Measurements from ENCODE around the gene KIAA2012.

Gene KIAA2012

GRCh38 chr2:202099515-202099914 is 26.5 kb downstream of the KIAA2012 start:
- TF ChIP-seq CSDC2 (CRISPR knock-in tag; IDR thresholded peaks at IDR 0.05) (no peak), TOX (CRISPR knock-in tag; IDR thresholded peaks at IDR 0.05; ENCODE audit: borderline replicate concordance) (no peak), CSRNP3 (CRISPR knock-in tag; IDR thresholded peaks at IDR 0.05) (no peak), PATZ1 (CRISPR knock-in tag; IDR thresholded peaks at IDR 0.05; ENCODE audit: borderline replicate concordance) (no peak), RARB (CRISPR knock-in tag; IDR thresholded peaks at IDR 0.05) (no peak), BACH2 (CRISPR knock-in tag; IDR thresholded peaks at IDR 0.05; ENCODE audit: borderline replicate concordance) (no peak), TCF4 (CRISPR knock-in tag; IDR thresholded peaks at IDR 0.05; ENCODE audit: borderline replicate concordance) (no peak), ZFP30 (CRISPR knock-in tag; IDR thresholded peaks at IDR 0.05) (no peak), ZNF70 (CRISPR knock-in tag; IDR thresholded peaks at IDR 0.05) (no peak), CREB5 (CRISPR knock-in tag; IDR thresholded peaks at IDR 0.05; ENCODE audit: low read depth) (no peak)
- no peak for ATAC-seq

- no peak for ATAC-seq
- TF ChIP-seq ZC3H10 (CRISPR knock-in tag; IDR thresholded peaks at IDR 0.05) (no peak), BACH2 (CRISPR knock-in tag; IDR thresholded peaks at IDR 0.05; ENCODE audit: borderline replicate concordance) (no peak), PPARA (CRISPR knock-in tag; IDR thresholded peaks at IDR 0.05; ENCODE audit: borderline replicate concordance) (no peak), ESRRG (CRISPR knock-in tag; IDR thresholded peaks at IDR 0.05) (no peak), ZFP30 (CRISPR knock-in tag; IDR thresholded peaks at IDR 0.05) (no peak), TOX (CRISPR knock-in tag; IDR thresholded peaks at IDR 0.05; ENCODE audit: borderline replicate concordance) (no peak), TSHZ2 (CRISPR knock-in tag; IDR thresholded peaks at IDR 0.05) (no peak), ZNF565 (CRISPR knock-in tag; conservative IDR thresholded peaks at IDR 0.05; ENCODE audit: low read depth) (no peak), ISL1 (CRISPR knock-in tag; IDR thresholded peaks at IDR 0.05) (no peak), POU6F1 (CRISPR knock-in tag; IDR thresholded peaks at IDR 0.05; ENCODE audit: borderline replicate concordance, low read depth) (no peak), ZNF8 (CRISPR knock-in tag; IDR thresholded peaks at IDR 0.05) (no peak), CREB5 (CRISPR knock-in tag; IDR thresholded peaks at IDR 0.05; ENCODE audit: low read depth) (no peak), RARB (CRISPR knock-in tag; IDR thresholded peaks at IDR 0.05) (no peak), OSR1 (CRISPR knock-in tag; IDR thresholded peaks at IDR 0.05) (no peak)
Observed at GRCh38 chr2:202100176-202100575, 27.1 kb downstream of the KIAA2012 start.

- ATAC-seq = no peak
- TF ChIP-seq RARB (CRISPR knock-in tag; IDR thresholded peaks at IDR 0.05) (no peak), PPARA (CRISPR knock-in tag; IDR thresholded peaks at IDR 0.05; ENCODE audit: borderline replicate concordance) (no peak), POU6F1 (CRISPR knock-in tag; IDR thresholded peaks at IDR 0.05; ENCODE audit: borderline replicate concordance, low read depth) (no peak), GLIS3 (CRISPR knock-in tag; IDR thresholded peaks at IDR 0.05) (no peak), ZFP30 (CRISPR knock-in tag; IDR thresholded peaks at IDR 0.05) (no peak), ZNF70 (CRISPR knock-in tag; IDR thresholded peaks at IDR 0.05) (no peak), CREB5 (CRISPR knock-in tag; IDR thresholded peaks at IDR 0.05; ENCODE audit: low read depth) (no peak), ZFP3 (CRISPR knock-in tag; IDR thresholded peaks at IDR 0.05) (no peak), BACH2 (CRISPR knock-in tag; IDR thresholded peaks at IDR 0.05; ENCODE audit: borderline replicate concordance) (no peak)
Observed at GRCh38 chr2:202101026-202101579, 28.0 kb downstream of the KIAA2012 start.
